Ovary (tissue), 3 donors: Measurements from ENCODE around the gene RGS9.

Experiments
- CTCF ChIP-seq, 3 donors: fragments of 450-650 bp in 2 of 3; fragments of 200-600 bp in 1 of 3; IDR thresholded peaks; one replicate each; pipeline versions ENCODE4 v1.5.1 to v1.8.0; 2016 to 2022; ENCODE audit warnings: antibody characterized with exemption in 3 of 3, mild to moderate bottlenecking in 1 of 3
- EP300 ChIP-seq: sonication (generic); formaldehyde crosslinking; IDR thresholded peaks from one replicate; pipeline ENCODE4 v1.6.1; 2017; ENCODE audit warnings: antibody characterized with exemption
- POLR2A ChIP-seq: fragments of 450-650 bp; IDR thresholded peaks from one replicate; pipeline ENCODE4 v1.6.1; 2017; ENCODE audit warnings: antibody characterized with exemption, mild to moderate bottlenecking, moderate library complexity
- donor health status: DM: no; HTN: no; CAD: no.

- TF ChIP-seq POLR2A (no peak), CTCF (IDR thresholded peaks at IDR 0.05) (no peak), EP300 (no peak)
These were observed 21.3 kb upstream of the RGS9 start for GRCh38 chr17:65115839-65116238.
